Measurements from ENCODE around the gene SMC1B. TPM values are rescaled to one million over a fixed set of nuclear protein-coding genes. Genes with fewer than 3 reads are reported as not detected.
"Not testable (repeated sequence)": the region's sequence is repeated elsewhere in the genome, so short reads cannot be mapped to it uniquely, and the experiment has no call there.

Gene SMC1B
- polyA plus RNA-seq, 1 donor, result 0.23 TPM

- no peak for DNase-seq
These were observed 110.6 kb downstream of the SMC1B start for GRCh38 chr22:45302751-45303150.

DNA sequence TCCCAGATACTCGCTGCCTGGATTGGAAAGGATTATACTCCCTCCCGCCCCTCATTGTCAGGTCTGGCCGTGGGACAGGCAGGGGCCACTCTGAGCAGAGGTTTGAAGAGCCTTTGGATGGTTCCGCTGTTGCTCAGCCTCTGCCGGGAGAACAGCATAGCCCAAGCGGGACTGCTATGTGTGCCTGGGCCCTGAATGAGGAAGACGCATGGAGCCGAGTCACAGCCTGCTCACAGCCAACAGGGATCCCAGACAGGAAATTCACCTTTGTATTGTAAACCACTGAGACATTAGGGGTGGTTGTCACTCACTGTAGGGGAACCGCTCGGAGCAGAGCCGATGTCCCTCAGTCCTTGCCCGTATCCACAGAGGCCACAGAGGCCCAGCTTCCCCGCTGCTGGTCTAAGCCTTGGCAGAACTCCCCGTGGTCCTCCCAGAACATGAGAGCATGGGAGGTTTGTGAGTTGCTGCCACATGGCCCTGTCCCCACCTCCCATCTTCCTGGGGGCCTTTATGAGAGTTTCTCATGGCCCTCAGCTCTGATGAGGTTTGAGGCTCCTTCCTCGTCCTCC lies 114.4 kb downstream of the SMC1B start:
- DNase-seq, result no peak

DNA sequence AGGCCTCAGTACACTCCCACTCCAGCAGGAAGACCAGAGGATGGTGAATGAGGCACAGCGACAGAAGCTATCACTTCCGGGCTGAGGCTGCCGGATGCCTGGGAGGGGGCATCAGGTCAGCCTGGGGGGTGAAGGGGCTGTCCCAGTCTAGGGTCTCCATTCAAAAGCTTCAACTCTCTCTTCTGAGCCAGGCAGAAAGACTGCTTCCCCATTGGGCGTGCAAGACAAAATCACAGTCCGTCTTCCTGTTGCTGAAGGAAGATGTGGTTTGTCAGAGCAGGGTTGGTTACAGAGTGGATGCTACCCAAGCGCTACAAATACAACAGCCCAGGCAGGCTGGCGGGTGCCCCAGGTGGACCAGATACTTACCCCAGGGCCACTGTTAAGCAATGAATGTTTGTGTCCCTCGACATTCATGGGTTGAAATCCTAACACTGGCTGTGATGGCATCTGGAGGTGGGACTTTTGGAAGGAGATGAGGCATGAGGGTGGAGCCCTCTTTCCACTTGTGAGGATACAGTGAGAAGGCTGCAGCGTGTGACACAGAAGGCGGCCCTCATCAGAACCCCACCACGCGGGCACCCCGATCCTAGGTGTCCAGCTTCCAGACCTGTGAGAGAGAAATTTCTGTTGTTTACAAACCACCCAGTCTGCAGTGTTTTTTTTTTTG lies 116.6 kb downstream of the SMC1B start:
- DNase-seq, result no peak

- no peak for DNase-seq
These were observed 117.9 kb downstream of the SMC1B start for GRCh38 chr22:45295492-45295891.

- not testable (repeated sequence) for DNase-seq
These were observed 118.4 kb downstream of the SMC1B start for GRCh38 chr22:45295004-45295403.

Other genes starting within 250 kb of the SMC1B start
- 75.0 TPM for gene NUP50, start 249.7 kb downstream of the SMC1B start, polyA plus RNA-seq (ENCODE audit: insufficient read length)
- gene KIAA0930, start 172.7 kb downstream of the SMC1B start, polyA plus RNA-seq (ENCODE audit: insufficient read length), result 19.5 TPM
- 1.5 TPM for gene UPK3A, start 128.7 kb downstream of the SMC1B start, polyA plus RNA-seq (ENCODE audit: insufficient read length)
- 33.1 TPM for gene FAM118A, start 103.7 kb downstream of the SMC1B start, polyA plus RNA-seq (ENCODE audit: insufficient read length)
- gene RIBC2, start 94 bp upstream of the SMC1B start, polyA plus RNA-seq (ENCODE audit: insufficient read length), result 7.0 TPM
- 98.3 TPM for gene FBLN1, start 89.3 kb upstream of the SMC1B start, polyA plus RNA-seq (ENCODE audit: insufficient read length)